GM12878 (cell line): Measurements from ENCODE around the gene RAE1. TPM values are rescaled to one million over a fixed set of nuclear protein-coding genes. Genes with fewer than 3 reads are reported as not detected.

Experiments used
- ATF7 ChIP-seq: fragments of 450-650 bp; IDR thresholded peaks from 2 replicates; pipeline ENCODE4 v1.6.1; 2016; ENCODE audit warnings: low read depth, mild to moderate bottlenecking
- CREM ChIP-seq: IDR thresholded peaks from 2 replicates; pipeline ENCODE4 v1.6.1; 2014; ENCODE audit warnings: antibody characterized with exemption, low read depth
- EP300 ChIP-seq, 2 experiments: fragments of 150-350 bp in 1 of 2; IDR thresholded peaks; 2 replicates each; pipeline ENCODE4 v1.6.1; 2011 to 2012; ENCODE audit warnings: low read depth in 2 of 2, low read length in 2 of 2, borderline replicate concordance in 1 of 2, improper control_type of control experiment in 1 of 2, inconsistent platforms in 1 of 2; ENCODE audit not compliant: control insufficient read depth in 1 of 2
- ETV6 ChIP-seq, 2 experiments: fragments of 450-650 bp in 1 of 2; IDR thresholded peaks in 1 of 2; conservative IDR thresholded peaks in 1 of 2; 2 replicates each; pipeline ENCODE4 v1.6.1; 2014; ENCODE audit warnings: antibody characterized with exemption in 1 of 2, borderline replicate concordance in 1 of 2, low read depth in 1 of 2, mild to moderate bottlenecking in 1 of 2, moderate library complexity in 1 of 2
- GABPA ChIP-seq: IDR thresholded peaks from 2 replicates; pipeline ENCODE4 v1.6.1; 2014; ENCODE audit warnings: antibody characterized with exemption, low read depth, mild to moderate bottlenecking, inconsistent platforms
- GATAD2B ChIP-seq: fragments of 450-650 bp; conservative IDR thresholded peaks from 2 replicates; pipeline ENCODE4 v1.6.1; 2017; ENCODE audit warnings: low read depth, mild to moderate bottlenecking, moderate library complexity
- JUNB ChIP-seq: IDR thresholded peaks from 2 replicates; pipeline ENCODE4 v1.6.1; 2016; ENCODE audit warnings: antibody characterized with exemption, mild to moderate bottlenecking
- JUND ChIP-seq: IDR thresholded peaks from 2 replicates; pipeline ENCODE4 v1.6.1; 2012; ENCODE audit warnings: low read depth, mild to moderate bottlenecking, low read length, improper control_type of control experiment, moderate library complexity
- LARP7 ChIP-seq: fragments of 450-650 bp; IDR thresholded peaks from 2 replicates; pipeline ENCODE4 v1.6.1; 2017; ENCODE audit warnings: mild to moderate bottlenecking
- MEF2B ChIP-seq: fragments of 450-650 bp; IDR thresholded peaks from 2 replicates; pipeline ENCODE4 v1.6.1; 2018; ENCODE audit warnings: mild to moderate bottlenecking, moderate library complexity; ENCODE audit not compliant: partially characterized antibody, poor library complexity, severe bottlenecking
- NR2F1 ChIP-seq: fragments of 450-650 bp; conservative IDR thresholded peaks from 2 replicates; pipeline ENCODE4 v1.6.1; 2017; ENCODE audit warnings: mild to moderate bottlenecking
- PAX5 ChIP-seq: IDR thresholded peaks from 2 replicates; pipeline ENCODE4 v1.6.1; 2011; ENCODE audit warnings: low read depth, low read length, borderline replicate concordance
- POLR2A ChIP-seq: IDR thresholded peaks from 2 replicates; pipeline ENCODE4 v1.6.1; 2011; ENCODE audit warnings: low read depth, mild to moderate bottlenecking, low read length
- RB1 ChIP-seq: fragments of 450-650 bp; formaldehyde crosslinking; IDR thresholded peaks from 2 replicates; pipeline ENCODE4 v1.6.1; 2017; ENCODE audit warnings: mild to moderate bottlenecking, borderline replicate concordance
- SMARCA5 ChIP-seq: fragments of 450-650 bp; IDR thresholded peaks from 2 replicates; pipeline ENCODE4 v1.6.1; 2017; ENCODE audit warnings: mild to moderate bottlenecking
- TBL1XR1 ChIP-seq: IDR thresholded peaks from 2 replicates; pipeline ENCODE4 v1.6.1; 2012; ENCODE audit warnings: low read depth, low read length, improper control_type of control experiment
- polyA plus RNA-seq, 11 experiments: library from polyadenylated mRNA; depleted of rRNA in 4 of 11; unstranded in 6 of 11; stranded (reverse) in 5 of 11; fragments of >200 nt; fragmentation: Nextera tagmentation in 4 of 11; fragmentation: Illumina TruSeq in 1 of 11; extraction: Ambion mirVana in 4 of 11; extraction: Trizol in 1 of 11; gene quantifications; 1 replicate in 1 of 11; 2 replicates in 10 of 11; pipeline versions ENCODE4 v1.2.1 to v1.2.3, GENCODE V29; 2011 to 2016; ENCODE audit warnings: inconsistent platforms in 2 of 11, missing spikeins in 2 of 11, low read depth in 1 of 11
- total RNA-seq, 4 experiments: library from RNA; depleted of rRNA in 3 of 4; stranded (reverse); fragments of >200 nt in 3 of 4; fragmentation: Illumina TruSeq in 1 of 4; extraction: Trizol in 1 of 4; gene quantifications; 2 replicates each; pipeline versions ENCODE4 v1.2.1 to v1.2.3, GENCODE V29; 2013 to 2021
- TF ChIP-seq, protein P1 (sequence below): fragments of 450-650 bp; IDR thresholded peaks from 2 replicates; pipeline ENCODE4 v1.6.1; 2016; ENCODE audit warnings: mild to moderate bottlenecking
- TF ChIP-seq, protein P2 (sequence below): IDR thresholded peaks from 2 replicates; pipeline ENCODE4 v1.6.1; 2011; ENCODE audit warnings: borderline replicate concordance, low read depth, mild to moderate bottlenecking, moderate library complexity, low read length; ENCODE audit not compliant: insufficient read depth, poor library complexity, severe bottlenecking
- TF ChIP-seq, protein P3 (sequence below): fragments of 450-650 bp; IDR thresholded peaks from 2 replicates; pipeline ENCODE4 v1.6.1; 2016; ENCODE audit warnings: mild to moderate bottlenecking

Gene RAE1
- total and polyA plus RNA-seq, 10 of the 15 experiments (the other 5 are each of a cell fraction or from before 2014, with no cell fraction given), result 28.7 to 107 (median 49.3) TPM

DNA sequence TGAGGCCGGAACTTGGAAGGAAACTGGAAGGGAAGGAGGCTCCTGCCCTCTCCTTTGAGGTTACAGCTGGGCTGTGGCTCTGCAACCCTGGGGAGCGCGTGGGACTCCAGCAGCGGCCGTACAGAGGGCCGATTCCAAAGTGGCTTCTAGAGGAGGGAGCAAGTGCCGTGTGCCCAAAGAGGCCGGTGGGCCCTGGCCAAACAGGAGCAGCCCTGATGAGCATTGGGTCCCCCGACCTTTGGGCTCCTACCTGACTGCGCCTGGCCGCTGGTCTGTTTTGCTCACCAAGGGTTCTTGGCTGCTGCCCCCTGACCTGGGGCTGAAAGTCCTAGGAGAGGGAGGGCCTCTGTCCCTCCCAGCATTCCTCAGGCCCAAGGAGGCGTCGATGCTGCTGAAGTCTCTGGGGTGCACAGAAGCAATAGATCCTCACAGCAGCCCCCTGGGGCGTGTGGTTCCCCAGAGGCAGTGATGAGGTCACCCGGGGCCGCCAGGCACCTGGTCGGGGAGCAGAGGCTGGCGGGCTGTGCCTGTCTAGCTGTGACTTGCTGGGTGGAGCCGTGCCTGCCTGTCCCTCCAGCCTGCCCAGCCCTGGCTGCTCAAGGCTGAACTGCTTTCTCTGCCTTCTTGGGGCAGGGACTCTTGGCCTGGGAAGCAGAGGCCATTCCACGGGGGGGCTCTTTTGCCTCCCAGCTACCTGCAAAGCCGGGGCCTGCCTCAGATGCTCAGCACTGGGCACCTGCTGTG is 49.9 kb downstream of the RAE1 start (continued):
- peak in 1 of 2 experiments; percentile 33; a peak in 1 of 4 replicates for TF ChIP-seq EP300 (IDR thresholded peaks at IDR 0.05; ENCODE audit: borderline replicate concordance in 1 of 2, control insufficient read depth in 1 of 2, low read depth in 2 of 2, low read length in 2 of 2)
- TF ChIP-seq, protein P1, sequence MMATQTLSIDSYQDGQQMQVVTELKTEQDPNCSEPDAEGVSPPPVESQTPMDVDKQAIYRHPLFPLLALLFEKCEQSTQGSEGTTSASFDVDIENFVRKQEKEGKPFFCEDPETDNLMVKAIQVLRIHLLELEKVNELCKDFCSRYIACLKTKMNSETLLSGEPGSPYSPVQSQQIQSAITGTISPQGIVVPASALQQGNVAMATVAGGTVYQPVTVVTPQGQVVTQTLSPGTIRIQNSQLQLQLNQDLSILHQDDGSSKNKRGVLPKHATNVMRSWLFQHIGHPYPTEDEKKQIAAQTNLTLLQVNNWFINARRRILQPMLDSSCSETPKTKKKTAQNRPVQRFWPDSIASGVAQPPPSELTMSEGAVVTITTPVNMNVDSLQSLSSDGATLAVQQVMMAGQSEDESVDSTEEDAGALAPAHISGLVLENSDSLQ, result peak; percentile 35; the same call in 1 of the 2 replicates
- TF ChIP-seq CREM, result peak; percentile 44; the same call in 1 of the 2 replicates
- TF ChIP-seq SMARCA5, result no peak
- TF ChIP-seq GATAD2B, result peak; percentile 71; the same call in 1 of the 2 replicates
- TF ChIP-seq LARP7, result peak; percentile 36; the same call in 1 of the 2 replicates
- TF ChIP-seq, protein P2, sequence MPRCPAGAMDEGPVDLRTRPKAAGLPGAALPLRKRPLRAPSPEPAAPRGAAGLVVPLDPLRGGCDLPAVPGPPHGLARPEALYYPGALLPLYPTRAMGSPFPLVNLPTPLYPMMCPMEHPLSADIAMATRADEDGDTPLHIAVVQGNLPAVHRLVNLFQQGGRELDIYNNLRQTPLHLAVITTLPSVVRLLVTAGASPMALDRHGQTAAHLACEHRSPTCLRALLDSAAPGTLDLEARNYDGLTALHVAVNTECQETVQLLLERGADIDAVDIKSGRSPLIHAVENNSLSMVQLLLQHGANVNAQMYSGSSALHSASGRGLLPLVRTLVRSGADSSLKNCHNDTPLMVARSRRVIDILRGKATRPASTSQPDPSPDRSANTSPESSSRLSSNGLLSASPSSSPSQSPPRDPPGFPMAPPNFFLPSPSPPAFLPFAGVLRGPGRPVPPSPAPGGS, result peak; percentile 65
- TF ChIP-seq MEF2B, result peak; percentile 97
- TF ChIP-seq, protein P3, sequence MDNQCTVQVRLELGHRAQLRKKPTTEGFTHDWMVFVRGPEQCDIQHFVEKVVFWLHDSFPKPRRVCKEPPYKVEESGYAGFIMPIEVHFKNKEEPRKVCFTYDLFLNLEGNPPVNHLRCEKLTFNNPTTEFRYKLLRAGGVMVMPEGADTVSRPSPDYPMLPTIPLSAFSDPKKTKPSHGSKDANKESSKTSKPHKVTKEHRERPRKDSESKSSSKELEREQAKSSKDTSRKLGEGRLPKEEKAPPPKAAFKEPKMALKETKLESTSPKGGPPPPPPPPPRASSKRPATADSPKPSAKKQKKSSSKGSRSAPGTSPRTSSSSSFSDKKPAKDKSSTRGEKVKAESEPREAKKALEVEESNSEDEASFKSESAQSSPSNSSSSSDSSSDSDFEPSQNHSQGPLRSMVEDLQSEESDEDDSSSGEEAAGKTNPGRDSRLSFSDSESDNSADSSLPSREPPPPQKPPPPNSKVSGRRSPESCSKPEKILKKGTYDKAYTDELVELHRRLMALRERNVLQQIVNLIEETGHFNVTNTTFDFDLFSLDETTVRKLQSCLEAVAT, result no peak; the same call in 1 of the 2 replicates
- peak; percentile 84 for TF ChIP-seq ATF7
- peak; percentile 69; the same call in 1 of the 2 replicates for TF ChIP-seq POLR2A
- TF ChIP-seq TBL1XR1, result peak; percentile 49; the same call in 1 of the 2 replicates
- 0 out of 2 replicates have a peak, but pooled peaks have one; percentile 37 for TF ChIP-seq PAX5
- peak; percentile 81 for TF ChIP-seq NR2F1
- TF ChIP-seq JUND, result peak; percentile 39; the same call in 1 of the 2 replicates
- TF ChIP-seq JUNB, result peak; percentile 38; the same call in 1 of the 2 replicates
- no peak for TF ChIP-seq ETV6 (conservative IDR thresholded peaks at IDR 0.05 in 1 of 2, IDR thresholded peaks at IDR 0.05 in 1 of 2; ENCODE audit: borderline replicate concordance in 1 of 2, low read depth in 1 of 2)
- peak; percentile 34; the same call in 1 of the 2 replicates for TF ChIP-seq RB1
- TF ChIP-seq GABPA, result no peak
